BE2C (cell line): ENCODE results near the gene ETHE1.
"Not testable (repeated sequence)": the region's sequence is repeated elsewhere in the genome, so short reads cannot be mapped to it uniquely, and the experiment has no call there.

Source experiments
- DNase-seq: peaks from one replicate; pipeline ENCODE4 v3.0.0-alpha.2; 2020
- H3K27me3 ChIP-seq: fragments of 250-450 bp; sonication (Bioruptor Pico); 2 replicates; pipeline ENCODE4 v1.5.1; 2020; ENCODE audit warnings: mild to moderate bottlenecking
- H3K36me3 ChIP-seq: fragments of 250-450 bp; sonication (Bioruptor Pico); 2 replicates; pipeline ENCODE4 v1.5.1; 2020; ENCODE audit warnings: mild to moderate bottlenecking
- H3K4me1 ChIP-seq: fragments of 250-450 bp; sonication (Bioruptor Pico); 2 replicates; pipeline ENCODE4 v1.5.1; 2020
- H3K4me3 ChIP-seq: 2 replicates; pipeline ENCODE4 v1.5.1; 2011; ENCODE audit warnings: low read depth, low read length
- H3K9me3 ChIP-seq: fragments of 250-450 bp; sonication (Bioruptor Pico); 2 replicates; pipeline ENCODE4 v1.5.1; 2020
- TF ChIP-seq, protein P1 (sequence below): IDR thresholded peaks from 2 replicates; pipeline ENCODE4 v1.5.1; 2012; ENCODE audit warnings: mild to moderate bottlenecking, low read depth, low read length

ETHE1 gene

DNA sequence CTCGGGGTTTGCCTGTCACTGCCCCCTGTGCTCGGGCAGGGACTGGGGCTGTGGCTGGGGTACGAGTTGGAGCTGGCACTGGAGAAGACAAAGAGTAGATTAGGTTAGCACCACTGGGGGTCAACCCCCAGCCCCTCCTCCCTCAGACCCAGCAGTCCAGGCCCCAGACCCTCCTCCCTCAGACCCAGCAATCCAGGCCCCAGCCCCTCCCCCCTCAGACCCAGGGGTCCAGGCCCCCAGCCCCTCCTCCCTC lies 25.1 kb upstream of the ETHE1 start:
- H3K4me3 ChIP-seq: no peak overlapping the region
- no peaks in the 10 kb centered on the region for H3K9me3 ChIP-seq
- peaks cover 40% of the 10 kb centered on the region for H3K36me3 ChIP-seq

DNA sequence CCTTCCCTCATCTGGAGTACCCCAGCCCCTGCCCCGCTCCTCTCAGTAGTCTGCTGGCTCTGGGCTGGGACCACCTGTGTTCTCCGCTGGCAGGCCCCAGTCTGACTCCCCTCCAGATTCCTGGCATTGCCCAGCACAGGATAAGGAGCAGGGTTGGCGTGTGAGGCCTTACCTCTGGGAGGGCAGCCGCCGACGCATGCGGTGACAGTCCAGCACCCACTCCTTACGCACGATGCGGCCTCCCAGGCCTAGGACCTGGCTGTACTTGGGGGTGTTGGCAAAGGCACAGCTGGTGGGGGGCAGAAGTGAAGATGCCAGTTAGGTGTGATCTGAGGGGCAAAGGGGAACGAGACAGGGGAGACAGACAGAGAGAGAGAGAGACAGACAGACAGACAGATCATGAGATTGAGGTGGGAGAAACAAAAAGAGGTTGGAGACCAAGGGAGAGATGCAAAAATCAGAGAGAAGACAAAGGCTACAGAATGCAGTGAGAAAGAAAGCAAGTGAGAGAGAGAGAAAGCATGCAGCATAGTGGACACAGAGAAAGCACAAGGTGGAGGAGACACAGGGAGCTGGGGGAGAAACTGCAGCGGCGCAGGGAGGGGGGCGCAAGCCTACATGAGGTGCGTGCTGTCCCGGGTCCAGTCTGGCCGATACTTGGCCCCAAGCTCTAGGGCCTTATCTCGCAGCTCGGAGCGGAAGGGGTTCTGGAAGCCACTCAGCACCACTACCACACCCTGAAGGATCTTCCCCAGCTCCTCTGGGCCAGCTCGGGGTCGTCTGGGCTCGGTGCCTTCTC lies 24.6 kb upstream of the ETHE1 start:
- Histone ChIP-seq H3K9me3 (no peaks in the 10 kb centered on the region), H3K36me3 (peaks cover 40% of the 10 kb centered on the region), H3K4me3 (no peak overlapping the region), H3K4me1 (no peaks in the 10 kb centered on the region), H3K27me3 (no peaks in the 10 kb centered on the region; the same call in 1 of the 2 replicates)
- TF ChIP-seq, protein P1, sequence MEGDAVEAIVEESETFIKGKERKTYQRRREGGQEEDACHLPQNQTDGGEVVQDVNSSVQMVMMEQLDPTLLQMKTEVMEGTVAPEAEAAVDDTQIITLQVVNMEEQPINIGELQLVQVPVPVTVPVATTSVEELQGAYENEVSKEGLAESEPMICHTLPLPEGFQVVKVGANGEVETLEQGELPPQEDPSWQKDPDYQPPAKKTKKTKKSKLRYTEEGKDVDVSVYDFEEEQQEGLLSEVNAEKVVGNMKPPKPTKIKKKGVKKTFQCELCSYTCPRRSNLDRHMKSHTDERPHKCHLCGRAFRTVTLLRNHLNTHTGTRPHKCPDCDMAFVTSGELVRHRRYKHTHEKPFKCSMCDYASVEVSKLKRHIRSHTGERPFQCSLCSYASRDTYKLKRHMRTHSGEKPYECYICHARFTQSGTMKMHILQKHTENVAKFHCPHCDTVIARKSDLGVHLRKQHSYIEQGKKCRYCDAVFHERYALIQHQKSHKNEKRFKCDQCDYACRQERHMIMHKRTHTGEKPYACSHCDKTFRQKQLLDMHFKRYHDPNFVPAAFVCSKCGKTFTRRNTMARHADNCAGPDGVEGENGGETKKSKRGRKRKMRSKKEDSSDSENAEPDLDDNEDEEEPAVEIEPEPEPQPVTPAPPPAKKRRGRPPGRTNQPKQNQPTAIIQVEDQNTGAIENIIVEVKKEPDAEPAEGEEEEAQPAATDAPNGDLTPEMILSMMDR: no peak
- no peak for DNase-seq

More for the DNA sequence above, 25.1 kb upstream of the ETHE1 start:
- Histone ChIP-seq H3K4me1 (no peaks in the 10 kb centered on the region), H3K27me3 (no peaks in the 10 kb centered on the region; the same call in 1 of the 2 replicates)
- TF ChIP-seq, protein P1: no peak
- no peak for DNase-seq

DNA sequence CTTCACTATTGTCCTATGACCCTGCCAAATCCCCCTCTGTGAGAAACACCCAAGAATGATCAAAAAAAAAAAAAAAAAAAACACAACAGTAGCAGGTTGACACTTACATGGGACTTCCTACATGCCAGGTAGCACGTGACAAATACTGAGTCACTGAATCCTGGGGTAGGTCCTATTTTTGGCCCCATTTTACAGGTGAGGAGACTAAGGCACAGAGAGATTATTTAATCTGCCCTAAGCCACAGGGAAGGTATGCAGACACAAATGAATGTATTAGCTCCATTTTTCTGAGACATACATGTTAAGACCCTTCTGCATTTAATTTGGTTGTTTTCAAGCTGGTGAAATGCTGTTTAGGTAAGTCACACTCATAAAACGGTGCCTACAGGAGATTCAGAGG lies 21.7 kb upstream of the ETHE1 start:
- TF ChIP-seq, protein P1: no peak
- no peaks in the 10 kb centered on the region for H3K27me3 ChIP-seq
- peaks cover 22% of the 10 kb centered on the region for H3K36me3 ChIP-seq
- no peak overlapping the region for H3K4me3 ChIP-seq
- no peaks in the 10 kb centered on the region for H3K4me1 ChIP-seq
- no peak for DNase-seq
- no peaks in the 10 kb centered on the region for H3K9me3 ChIP-seq

DNA sequence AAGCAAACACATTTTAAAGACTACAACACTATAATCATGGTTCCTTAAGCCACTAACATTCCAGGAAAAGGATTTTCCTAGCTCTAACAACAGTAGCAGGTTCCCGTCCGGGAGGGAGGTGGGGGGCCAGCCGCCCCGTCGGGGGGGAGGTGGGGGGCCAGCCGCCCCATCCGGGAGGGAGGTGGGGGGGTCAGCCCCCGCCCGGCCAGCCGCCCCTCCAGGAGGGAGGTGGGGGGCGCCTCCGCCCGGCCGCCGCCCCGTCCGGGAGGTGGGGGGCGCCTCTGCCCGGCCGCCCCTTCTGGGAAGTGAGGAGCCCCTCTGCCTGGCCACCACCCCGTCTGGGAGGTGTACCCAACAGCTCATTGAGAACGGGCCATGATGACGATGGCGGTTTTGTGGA lies 20.9 kb upstream of the ETHE1 start:
- H3K36me3 ChIP-seq: peaks cover 17% of the 10 kb centered on the region
- not testable (repeated sequence) for H3K4me3 ChIP-seq, H3K27me3 ChIP-seq, H3K4me1 ChIP-seq, DNase-seq, H3K9me3 ChIP-seq

DNA sequence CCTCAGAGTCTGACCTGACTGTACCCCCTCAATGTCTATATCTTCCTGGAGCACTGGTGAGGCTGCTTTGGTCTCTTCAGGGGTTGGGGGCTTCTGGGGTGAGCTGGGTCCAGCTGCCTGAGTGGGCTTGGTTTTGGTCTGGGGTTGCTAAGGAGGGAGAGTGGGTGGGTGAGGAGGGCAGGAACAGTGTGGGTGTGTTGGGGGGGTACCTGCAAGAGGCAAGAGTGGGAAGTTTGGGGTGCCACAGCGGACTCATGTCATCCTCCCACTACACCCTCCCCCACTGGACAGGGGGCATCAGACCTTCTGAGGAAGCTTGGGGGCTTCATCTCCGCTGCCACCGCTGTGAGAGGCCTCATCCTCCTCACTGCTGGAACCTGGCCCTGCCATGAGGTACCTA lies 19.6 kb upstream of the ETHE1 start:
- DNase-seq: no peak
- TF ChIP-seq, protein P1: no peak

DNA sequence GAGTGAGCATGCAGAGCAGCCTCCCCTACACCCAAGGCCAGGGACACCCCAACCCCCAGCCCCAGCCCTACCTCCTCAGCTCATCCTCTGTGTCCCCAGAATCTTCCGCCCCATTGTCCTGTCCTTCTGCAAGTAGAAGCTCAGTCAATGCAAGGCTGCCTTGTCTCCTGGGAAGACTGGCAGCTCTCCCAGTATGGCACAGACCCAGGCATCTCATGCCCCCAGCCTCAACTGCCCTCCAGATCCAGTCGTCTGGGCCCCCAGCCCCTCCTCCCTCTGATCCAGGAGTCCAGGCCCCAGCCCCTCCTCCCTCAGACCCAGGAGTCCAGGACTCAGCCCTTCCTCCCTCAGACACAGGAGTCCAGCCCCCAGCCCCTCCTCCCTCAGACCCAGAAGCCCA lies 19.0 kb upstream of the ETHE1 start:
- TF ChIP-seq, protein P1: no peak
- Histone ChIP-seq H3K36me3 (peaks cover 12% of the 10 kb centered on the region), H3K4me1 (no peaks in the 10 kb centered on the region), H3K9me3 (no peaks in the 10 kb centered on the region), H3K27me3 (no peaks in the 10 kb centered on the region), H3K4me3 (no peak overlapping the region)
- no peak for DNase-seq

More for the DNA sequence above, 19.6 kb upstream of the ETHE1 start:
- H3K4me3 ChIP-seq: no peak overlapping the region
- H3K36me3 ChIP-seq: peaks cover 13% of the 10 kb centered on the region
- H3K4me1 ChIP-seq: no peaks in the 10 kb centered on the region
- no peaks in the 10 kb centered on the region for H3K9me3 ChIP-seq
- H3K27me3 ChIP-seq: no peaks in the 10 kb centered on the region
